OCI-LY7 (cell line): ENCODE data around the gene DNASE2. TPM values are rescaled to one million over a fixed set of nuclear protein-coding genes. Genes with fewer than 3 reads are reported as not detected.

Experiments
- BruUV-seq: library from RNA; stranded (reverse); fragments of 400-500 nt; replicated peaks from 2 replicates; lab custom pipeline; 2021; lab: Mats Ljungman, UMichigan
- CTCF ChIA-PET: fragments of 300-600 bp; sonication (Branson Sonifier 250); formaldehyde crosslinking; loops from one replicate; lab custom pipeline; 2022; ENCODE audit warnings: antibody characterized with exemption; ENCODE audit not compliant: unreplicated experiment; lab: Charles Lee
- POLR2A ChIA-PET: fragments of 300-600 bp; sonication (Branson Sonifier 250); formaldehyde crosslinking; loops from one replicate; lab custom pipeline; 2022; ENCODE audit warnings: antibody characterized with exemption; lab: Charles Lee
- DNase-seq: peaks from one replicate; pipeline ENCODE4 v3.0.0-alpha.2; 2015; ENCODE audit warnings: low spot score
- H2AFZ ChIP-seq: fragments of 200-600 bp; sonication (generic), shearing (Covaris generic); 2 replicates; pipeline ENCODE4 v1.6.1; 2014; ENCODE audit warnings: mild to moderate bottlenecking, antibody characterized with exemption, low read length, moderate library complexity
- H3K27ac ChIP-seq: fragments of 200-600 bp; sonication (generic); 2 replicates; pipeline ENCODE4 v1.5.1; 2014; ENCODE audit warnings: mixed run types, low read depth, mild to moderate bottlenecking, moderate library complexity, low read length, inconsistent platforms; ENCODE audit not compliant: poor library complexity, severe bottlenecking
- H3K36me3 ChIP-seq: fragments of 200-600 bp; sonication (generic); 2 replicates; pipeline ENCODE4 v1.6.1; 2014; ENCODE audit warnings: mild to moderate bottlenecking, antibody characterized with exemption, low read length, moderate library complexity, mixed read lengths; ENCODE audit not compliant: insufficient read depth
- H3K4me1 ChIP-seq: fragments of 200-600 bp; sonication (generic); 2 replicates; pipeline ENCODE4 v1.5.1; 2014; ENCODE audit warnings: mild to moderate bottlenecking, low read length; ENCODE audit not compliant: insufficient read depth, poor library complexity, severe bottlenecking
- H3K4me2 ChIP-seq: fragments of 200-600 bp; sonication (generic); 2 replicates; pipeline ENCODE4 v1.6.1; 2014; ENCODE audit warnings: mild to moderate bottlenecking, low read length
- H3K4me3 ChIP-seq: fragments of 200-600 bp; sonication (generic); 2 replicates; pipeline ENCODE4 v1.5.1; 2014; ENCODE audit warnings: mild to moderate bottlenecking, low read depth, low read length; ENCODE audit not compliant: poor library complexity, severe bottlenecking
- H3K79me2 ChIP-seq: fragments of 200-600 bp; sonication (generic); 2 replicates; pipeline ENCODE4 v1.6.1; 2016; ENCODE audit warnings: low read depth, mild to moderate bottlenecking, low read length, moderate library complexity, mixed read lengths; ENCODE audit not compliant: insufficient read depth
- H3K9me2 ChIP-seq: fragments of 200-600 bp; sonication (generic); 2 replicates; pipeline ENCODE4 v1.6.1; 2016; ENCODE audit warnings: mild to moderate bottlenecking, low read length, mixed read lengths; ENCODE audit not compliant: insufficient read depth
- H3K9me3 ChIP-seq: fragments of 200-600 bp; sonication (generic); 2 replicates; pipeline ENCODE4 v1.6.1; 2014; ENCODE audit warnings: mild to moderate bottlenecking, mixed run types, low read length, mixed read lengths
- H4K20me1 ChIP-seq: fragments of 200-600 bp; sonication (generic); 2 replicates; pipeline ENCODE4 v1.6.1; 2014; ENCODE audit warnings: mild to moderate bottlenecking, antibody characterized with exemption, low read length, moderate library complexity, mixed read lengths; ENCODE audit not compliant: insufficient read depth
- EZH2phosphoT487 ChIP-seq: fragments of 200-600 bp; sonication (generic); IDR thresholded peaks from 2 replicates; pipeline ENCODE4 v1.6.1; 2018; ENCODE audit warnings: low read depth, borderline replicate concordance, mild to moderate bottlenecking, mixed run types, antibody characterized with exemption, low read length, moderate library complexity, mixed read lengths
- intact Hi-C: fragments of 100-400 bp; cut with micrococcal nuclease; formaldehyde crosslinking; loops from one replicate; pipeline ENCODE4 v1.10.0; 2022; ENCODE audit not compliant: unreplicated experiment
- total RNA-seq, 2 experiments: library from RNA; depleted of rRNA in 1 of 2; stranded (reverse); fragments of >200 nt in 1 of 2; shearing (Covaris generic) in 1 of 2; gene quantifications; 2 replicates each; pipeline ENCODE4 v1.2.3, GENCODE V29; 2014 to 2022
- TF ChIP-seq, protein P1 (sequence below): fragments of 200-600 bp; sonication (generic); conservative IDR thresholded peaks from 2 replicates; pipeline ENCODE4 v1.5.1; 2014; ENCODE audit warnings: mild to moderate bottlenecking, antibody characterized with exemption, low read length, moderate library complexity, mixed read lengths

Gene DNASE2
- total RNA-seq, 2 experiments from 2014 or later, result 32.4 to 33.7 TPM

DNA sequence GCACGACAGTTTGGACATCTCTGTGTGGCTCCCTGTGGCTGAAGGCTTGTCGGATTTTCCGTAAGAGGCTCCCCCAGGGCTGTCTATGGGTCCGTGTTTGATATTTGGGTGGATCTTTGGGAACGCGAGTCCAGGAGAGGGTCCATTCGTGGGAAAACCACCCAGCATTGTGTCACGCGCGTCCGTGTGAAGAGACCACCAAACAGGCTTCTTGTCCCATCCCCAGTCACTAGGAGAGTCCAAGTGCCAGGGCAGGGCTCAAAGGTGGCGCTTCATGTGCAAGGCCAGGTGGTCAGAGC is 3.3 kb upstream of the DNASE2 start:
- Histone ChIP-seq H3K4me2 (peak overlapping the region; percentile 67; the same call in 1 of the 2 replicates), H4K20me1 (no peaks in the 10 kb centered on the region), H3K36me3 (no peaks in the 10 kb centered on the region), H3K4me3 (peak overlapping the region; percentile 58), H2AFZ (no peak overlapping the region), H3K79me2 (no peaks in the 10 kb centered on the region), H3K27ac (no peak overlapping the region), H3K9me2 (no peaks in the 10 kb centered on the region), H3K4me1 (peaks cover 25% of the 10 kb centered on the region), H3K9me3 (peaks cover 11% of the 10 kb centered on the region)
- intact Hi-C loops, result no loop called here
- POLR2A ChIA-PET, result no interaction called here
- BruUV-seq, result no TSS peak
- TF ChIP-seq EZH2phosphoT487, result no peak
- TF ChIP-seq, protein P1, sequence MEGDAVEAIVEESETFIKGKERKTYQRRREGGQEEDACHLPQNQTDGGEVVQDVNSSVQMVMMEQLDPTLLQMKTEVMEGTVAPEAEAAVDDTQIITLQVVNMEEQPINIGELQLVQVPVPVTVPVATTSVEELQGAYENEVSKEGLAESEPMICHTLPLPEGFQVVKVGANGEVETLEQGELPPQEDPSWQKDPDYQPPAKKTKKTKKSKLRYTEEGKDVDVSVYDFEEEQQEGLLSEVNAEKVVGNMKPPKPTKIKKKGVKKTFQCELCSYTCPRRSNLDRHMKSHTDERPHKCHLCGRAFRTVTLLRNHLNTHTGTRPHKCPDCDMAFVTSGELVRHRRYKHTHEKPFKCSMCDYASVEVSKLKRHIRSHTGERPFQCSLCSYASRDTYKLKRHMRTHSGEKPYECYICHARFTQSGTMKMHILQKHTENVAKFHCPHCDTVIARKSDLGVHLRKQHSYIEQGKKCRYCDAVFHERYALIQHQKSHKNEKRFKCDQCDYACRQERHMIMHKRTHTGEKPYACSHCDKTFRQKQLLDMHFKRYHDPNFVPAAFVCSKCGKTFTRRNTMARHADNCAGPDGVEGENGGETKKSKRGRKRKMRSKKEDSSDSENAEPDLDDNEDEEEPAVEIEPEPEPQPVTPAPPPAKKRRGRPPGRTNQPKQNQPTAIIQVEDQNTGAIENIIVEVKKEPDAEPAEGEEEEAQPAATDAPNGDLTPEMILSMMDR, result no peak
- CTCF ChIA-PET, result no interaction called here
- no peak for DNase-seq

DNA sequence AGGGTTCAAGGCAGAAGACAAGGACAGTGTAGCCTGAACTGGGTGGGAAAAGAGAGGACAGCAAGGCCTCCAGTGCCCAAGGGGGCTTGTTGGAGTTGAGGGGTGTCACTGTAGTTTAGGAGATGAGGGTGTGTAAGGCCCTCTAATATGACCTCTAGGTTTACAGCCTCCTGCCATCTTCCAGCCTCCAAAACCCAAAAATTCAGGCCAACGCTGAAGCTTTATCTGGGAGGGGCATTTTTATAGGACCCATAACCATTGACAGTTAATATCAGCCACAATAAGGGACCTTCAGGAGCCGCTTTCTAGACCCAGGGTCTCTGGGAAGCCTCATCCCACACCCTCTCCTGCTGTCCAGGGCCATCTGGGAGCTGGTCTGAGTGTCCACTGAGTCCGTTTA is 3.0 kb upstream of the DNASE2 start:
- intact Hi-C loops, result no loop called here
- CTCF ChIA-PET, result no interaction called here
- POLR2A ChIA-PET, result no interaction called here
- Histone ChIP-seq H2AFZ (no peak overlapping the region), H3K4me1 (peaks cover 26% of the 10 kb centered on the region), H3K4me3 (no peak overlapping the region), H3K36me3 (no peaks in the 10 kb centered on the region), H3K79me2 (no peaks in the 10 kb centered on the region), H3K9me3 (peaks cover 11% of the 10 kb centered on the region), H3K4me2 (0 out of 2 replicates have a peak overlapping the region, but pooled peaks have one; percentile 67), H4K20me1 (no peaks in the 10 kb centered on the region), H3K9me2 (no peaks in the 10 kb centered on the region), H3K27ac (no peak overlapping the region)
- DNase-seq, result no peak
- no TSS peak for BruUV-seq
- TF ChIP-seq EZH2phosphoT487, result no peak
- TF ChIP-seq, protein P1, result no peak

DNA sequence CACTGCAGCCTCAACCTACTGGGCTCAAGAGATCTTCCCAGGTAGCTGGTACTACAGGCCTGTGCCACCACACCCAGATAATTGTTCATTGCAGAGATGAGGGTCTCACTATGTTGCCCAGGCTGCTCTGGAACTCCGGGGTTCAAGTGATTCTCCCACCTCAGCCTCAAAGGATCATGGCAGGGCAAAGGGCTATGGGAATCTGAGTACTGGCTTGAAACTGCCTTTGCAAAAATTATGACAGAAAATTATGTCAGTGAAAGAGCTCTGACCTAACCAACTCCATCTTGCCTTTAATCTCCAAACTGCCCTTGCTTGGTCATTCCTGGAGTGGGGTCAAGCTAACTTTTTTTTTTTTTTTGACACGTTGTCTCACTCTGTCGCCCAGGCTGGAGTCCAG is 1.3 kb upstream of the DNASE2 start:
- CTCF ChIA-PET, result interaction anchor here (0.6 kb wide), 1 partner anchor 7 kb away, joined by 3 read pairs; no protein-coding TSS in a partner anchor
- Histone ChIP-seq H2AFZ (no peak overlapping the region), H3K9me2 (no peaks in the 10 kb centered on the region), H3K27ac (no peak overlapping the region), H3K4me2 (no peak overlapping the region), H4K20me1 (no peaks in the 10 kb centered on the region), H3K4me1 (peaks cover 26% of the 10 kb centered on the region), H3K79me2 (no peaks in the 10 kb centered on the region), H3K9me3 (peaks cover 11% of the 10 kb centered on the region), H3K36me3 (peaks cover 9% of the 10 kb centered on the region), H3K4me3 (no peak overlapping the region)
- TF ChIP-seq, protein P1, result no peak
- no peak for TF ChIP-seq EZH2phosphoT487
- no TSS peak for BruUV-seq
- POLR2A ChIA-PET, result interaction anchor here (0.6 to 1.3 kb wide), 4 partner anchors 8 to 58 kb away, joined by 3 to 7 read pairs (median 4); partner anchors contain the start of gene GCDH
- intact Hi-C loops, result no loop called here
- DNase-seq, result no peak
